ENCODE data around the gene NRSN2.

DNA sequence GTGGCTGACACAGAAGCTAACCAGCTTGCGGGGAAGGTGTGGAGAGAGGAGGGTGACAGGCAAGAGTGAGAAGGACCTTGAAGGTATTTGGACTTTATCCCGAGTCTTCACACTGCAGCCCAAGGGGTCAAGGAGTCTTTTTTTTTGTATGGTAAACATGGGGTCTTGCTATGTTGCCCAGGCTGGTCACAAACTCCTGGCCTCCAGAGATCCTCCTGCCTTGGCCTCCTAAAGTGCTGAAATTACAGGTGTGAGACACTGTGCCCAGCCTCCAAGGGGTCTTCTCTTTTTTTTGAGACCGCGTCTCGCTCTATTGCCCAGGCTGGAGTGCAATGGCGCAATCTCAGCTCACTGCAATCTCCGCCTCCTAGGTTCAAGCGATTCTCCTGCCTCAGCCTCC is 12.3 kb upstream of the NRSN2 start:
- TF ChIP-seq, protein P1, sequence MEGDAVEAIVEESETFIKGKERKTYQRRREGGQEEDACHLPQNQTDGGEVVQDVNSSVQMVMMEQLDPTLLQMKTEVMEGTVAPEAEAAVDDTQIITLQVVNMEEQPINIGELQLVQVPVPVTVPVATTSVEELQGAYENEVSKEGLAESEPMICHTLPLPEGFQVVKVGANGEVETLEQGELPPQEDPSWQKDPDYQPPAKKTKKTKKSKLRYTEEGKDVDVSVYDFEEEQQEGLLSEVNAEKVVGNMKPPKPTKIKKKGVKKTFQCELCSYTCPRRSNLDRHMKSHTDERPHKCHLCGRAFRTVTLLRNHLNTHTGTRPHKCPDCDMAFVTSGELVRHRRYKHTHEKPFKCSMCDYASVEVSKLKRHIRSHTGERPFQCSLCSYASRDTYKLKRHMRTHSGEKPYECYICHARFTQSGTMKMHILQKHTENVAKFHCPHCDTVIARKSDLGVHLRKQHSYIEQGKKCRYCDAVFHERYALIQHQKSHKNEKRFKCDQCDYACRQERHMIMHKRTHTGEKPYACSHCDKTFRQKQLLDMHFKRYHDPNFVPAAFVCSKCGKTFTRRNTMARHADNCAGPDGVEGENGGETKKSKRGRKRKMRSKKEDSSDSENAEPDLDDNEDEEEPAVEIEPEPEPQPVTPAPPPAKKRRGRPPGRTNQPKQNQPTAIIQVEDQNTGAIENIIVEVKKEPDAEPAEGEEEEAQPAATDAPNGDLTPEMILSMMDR (IDR thresholded peaks at IDR 0.05; ENCODE audit: extremely low read depth in 1 of 2, insufficient read depth in 1 of 2, low read depth in 1 of 2, low read length in 2 of 2): no peak
- TF ChIP-seq, protein P2, sequence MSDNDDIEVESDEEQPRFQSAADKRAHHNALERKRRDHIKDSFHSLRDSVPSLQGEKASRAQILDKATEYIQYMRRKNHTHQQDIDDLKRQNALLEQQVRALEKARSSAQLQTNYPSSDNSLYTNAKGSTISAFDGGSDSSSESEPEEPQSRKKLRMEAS (IDR thresholded peaks at IDR 0.05; ENCODE audit: insufficient read depth, insufficient read length): no peak
- TF ChIP-seq POLR2AphosphoS5 (IDR thresholded peaks at IDR 0.05; ENCODE audit: insufficient read depth, low read depth, low read length) (no peak), POLR2A (IDR thresholded peaks at IDR 0.05; ENCODE audit: low read depth, low read length) (no peak)
